ENCODE measurements around the gene NTM. TPM values are rescaled to one million over a fixed set of nuclear protein-coding genes. Genes with fewer than 3 reads are reported as not detected.

Gene NTM
- total and polyA plus RNA-seq, 2 donors (not counting 3 experiments of a cell fraction or from before 2014, with no cell fraction given), result 1.00 to 1.1 TPM

DNA sequence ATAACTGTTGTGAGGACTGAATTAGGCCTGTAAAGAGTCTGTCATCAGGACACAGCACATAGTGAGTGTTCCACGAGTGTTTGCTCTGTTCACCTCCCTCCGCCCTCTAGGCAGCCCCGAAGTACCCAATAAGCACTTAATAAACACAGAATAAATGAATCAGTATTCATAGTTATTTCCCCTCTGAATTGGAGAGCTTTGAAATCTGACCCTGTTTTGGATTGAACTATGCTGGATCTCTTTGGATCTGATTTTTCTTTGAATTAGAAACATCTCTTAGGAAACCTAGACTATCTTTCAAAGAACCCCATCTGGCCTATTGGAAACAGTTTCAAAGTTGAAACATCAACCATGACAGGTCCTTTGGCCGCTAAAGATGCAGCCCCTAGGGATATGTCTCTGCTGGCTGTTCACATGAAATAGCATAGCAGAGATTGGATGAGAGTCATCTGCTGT, 615.5 kb downstream of the NTM start:
- BruUV-seq (replicated peaks), result no TSS peak
- Histone ChIP-seq H3K4me1 (ENCODE audit: control insufficient read depth, extremely low read depth, insufficient read depth, low read length) (no peaks in the 10 kb centered on the region), H4K20me1 (replicated peaks; ENCODE audit: control insufficient read depth, extremely low read depth, insufficient read depth, low read length) (no peaks in the 10 kb centered on the region), H2AFZ (ENCODE audit: low read depth, low read length) (no peak overlapping the region), H3K4me2 (ENCODE audit: insufficient read depth, low read length) (no peak overlapping the region), H3K27ac (ENCODE audit: insufficient read depth, low read depth, low read length) (no peak overlapping the region), H3K36me3 (ENCODE audit: control insufficient read depth in 2 of 2, extremely low read depth in 1 of 2, insufficient read depth in 2 of 2, low read length in 2 of 2) (no peaks in the 10 kb centered on the region), H3K79me2 (ENCODE audit: control insufficient read depth, insufficient read depth, low read length) (no peaks in the 10 kb centered on the region), H3K9me3 (replicated peaks; ENCODE audit: control insufficient read depth, insufficient read depth, low read length) (no peaks in the 10 kb centered on the region), H3K9ac (replicated peaks; ENCODE audit: extremely low read depth, insufficient read depth, low read length) (no peak overlapping the region), H3K27me3 (ENCODE audit: control insufficient read depth in 2 of 2, insufficient read depth in 2 of 2, low read length in 2 of 2) (no peaks in the 10 kb centered on the region), H3K9me1 (replicated peaks; ENCODE audit: control insufficient read depth, extremely low read depth, insufficient read depth, low read length) (no peaks in the 10 kb centered on the region), H3K4me3 (replicated peaks in 1 of 3; ENCODE audit: insufficient read depth in 1 of 3, low read depth in 1 of 3, low read length in 3 of 3) (no peak overlapping the region)
- DNase-seq (ENCODE audit: low read depth, low spot score), result no peak
- no peak for TF ChIP-seq FOS (IDR thresholded peaks at IDR 0.05; ENCODE audit: borderline replicate concordance, insufficient read depth, low read length)
- no peak for TF ChIP-seq CTCF (IDR thresholded peaks at IDR 0.05; ENCODE audit: extremely low read depth in 1 of 2, insufficient read depth in 1 of 2, low read depth in 1 of 2, low read length in 2 of 2)
- TF ChIP-seq JUN (IDR thresholded peaks at IDR 0.05; ENCODE audit: borderline replicate concordance, insufficient read depth, insufficient read length, low read depth), result no peak
- no peak for TF ChIP-seq POLR2A (IDR thresholded peaks at IDR 0.05; ENCODE audit: low read depth, low read length)
- no peak for TF ChIP-seq POLR2AphosphoS5 (IDR thresholded peaks at IDR 0.05; ENCODE audit: insufficient read depth, low read depth, low read length)
- TF ChIP-seq, protein P1, sequence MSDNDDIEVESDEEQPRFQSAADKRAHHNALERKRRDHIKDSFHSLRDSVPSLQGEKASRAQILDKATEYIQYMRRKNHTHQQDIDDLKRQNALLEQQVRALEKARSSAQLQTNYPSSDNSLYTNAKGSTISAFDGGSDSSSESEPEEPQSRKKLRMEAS (IDR thresholded peaks at IDR 0.05; ENCODE audit: insufficient read depth, insufficient read length), result no peak
- TF ChIP-seq GATA2 (IDR thresholded peaks at IDR 0.05; ENCODE audit: insufficient read depth, insufficient read length, low read depth, low read length), result no peak
- TF ChIP-seq EZH2 (IDR thresholded peaks at IDR 0.05; ENCODE audit: borderline replicate concordance, low read depth, low read length, severe bottlenecking), result no peak
- no peak for TF ChIP-seq MYC (IDR thresholded peaks at IDR 0.05; ENCODE audit: low read depth, low read length)
- POLR2A ChIA-PET, result no interaction called here
- CTCF ChIA-PET, result no interaction called here
- no peak for FAIRE-seq
- dilution Hi-C loops (cut with MboI; ENCODE audit: extremely low pct_ligation_motif_present, low sequenced_read_pairs), result no loop called here
- intact Hi-C loops (cut with micrococcal nuclease), result no loop called here

All from endothelial cell of umbilical vein (primary cell).